Measurements from ENCODE around the gene SLC25A17.

SLC25A17 gene

DNA sequence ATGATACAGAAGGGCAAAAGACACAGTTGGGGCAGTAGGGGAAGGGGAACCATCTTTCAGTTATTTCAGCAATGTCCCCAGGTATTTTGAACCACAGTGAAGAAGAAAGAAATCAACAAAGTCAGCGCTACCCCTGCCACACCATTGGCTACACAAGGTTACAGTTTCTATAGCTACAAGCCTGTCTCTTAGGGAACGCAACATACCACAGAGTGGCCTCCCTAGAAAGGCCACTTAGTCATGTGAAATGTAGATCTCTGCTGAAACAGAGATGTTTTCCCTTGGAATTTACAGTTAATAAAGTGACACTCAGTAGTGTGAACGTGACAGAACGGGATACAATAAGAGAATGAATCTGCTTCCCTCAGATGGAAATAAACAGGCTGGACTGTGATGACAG, 85.2 kb downstream of the SLC25A17 start:
- Histone ChIP-seq H3K27ac (ENCODE audit: low read length) (no peak overlapping the region), H3K4me1 (ENCODE audit: control insufficient read depth, insufficient read depth, low read length) (peaks cover 3% of the 10 kb centered on the region), H3K27me3 (ENCODE audit: control insufficient read depth in 1 of 2, insufficient read depth in 2 of 2, low read length in 2 of 2) (no peaks in the 10 kb centered on the region), H3K36me3 (ENCODE audit: control insufficient read depth in 2 of 2, insufficient read depth in 2 of 2, low read length in 2 of 2) (no peaks in the 10 kb centered on the region), H3K9ac (ENCODE audit: low read length in 2 of 2) (no peak overlapping the region), H3K9me3 (ENCODE audit: control insufficient read depth in 2 of 2, low read length in 2 of 2) (no peaks in the 10 kb centered on the region), H3K4me3 (ENCODE audit: low read length in 2 of 2) (no peak overlapping the region)

DNA sequence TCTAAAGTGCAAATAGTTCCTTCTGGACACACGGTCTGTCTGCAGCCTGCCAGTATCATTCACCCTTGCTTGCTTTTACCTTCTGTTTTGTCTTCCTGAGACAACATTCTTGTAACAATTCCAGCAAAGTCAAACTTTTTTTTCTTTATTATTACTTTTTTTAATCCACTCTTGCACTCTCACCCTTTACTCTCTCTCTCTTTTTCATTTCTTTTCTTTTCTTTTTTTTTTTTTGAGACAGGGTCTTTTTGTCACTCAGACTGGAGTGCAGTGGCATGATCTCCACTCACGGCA, 86.2 kb downstream of the SLC25A17 start:
- peaks cover 3% of the 10 kb centered on the region for H3K4me1 ChIP-seq (ENCODE audit: control insufficient read depth, insufficient read depth, low read length)
- H3K27me3 ChIP-seq (ENCODE audit: control insufficient read depth in 1 of 2, insufficient read depth in 2 of 2, low read length in 2 of 2): no peaks in the 10 kb centered on the region
- no peak overlapping the region for H3K4me3 ChIP-seq (ENCODE audit: low read length in 2 of 2)
- no peak overlapping the region for H3K27ac ChIP-seq (ENCODE audit: low read length)
- no peak overlapping the region for H3K9ac ChIP-seq (ENCODE audit: low read length in 2 of 2)
- H3K9me3 ChIP-seq (ENCODE audit: control insufficient read depth in 2 of 2, low read length in 2 of 2): no peaks in the 10 kb centered on the region
- no peaks in the 10 kb centered on the region for H3K36me3 ChIP-seq (ENCODE audit: control insufficient read depth in 2 of 2, insufficient read depth in 2 of 2, low read length in 2 of 2)

DNA sequence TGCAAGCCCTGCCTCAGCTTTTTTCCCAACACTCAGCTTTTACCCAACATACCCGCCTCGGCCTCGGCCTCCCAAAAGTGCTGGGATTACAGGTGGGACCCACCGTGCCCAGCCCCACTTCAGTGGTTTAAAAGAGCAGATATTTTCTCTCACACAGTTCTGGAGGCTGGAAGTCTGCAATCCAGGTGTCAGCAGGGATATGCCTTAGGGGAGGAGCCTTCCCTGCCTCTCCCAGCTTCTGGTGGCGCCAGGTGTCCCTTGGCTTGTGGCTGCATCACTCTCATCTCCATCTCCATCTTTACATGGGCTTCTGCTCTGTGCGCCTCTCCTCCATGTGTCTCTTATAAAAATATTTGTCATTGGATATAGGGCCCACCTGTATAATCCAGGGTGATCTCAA, 89.9 kb downstream of the SLC25A17 start:
- no peak overlapping the region for H3K4me3 ChIP-seq (ENCODE audit: low read length in 2 of 2)
- no peaks in the 10 kb centered on the region for H3K9me3 ChIP-seq (ENCODE audit: control insufficient read depth in 2 of 2, low read length in 2 of 2)
- no peak overlapping the region for H3K9ac ChIP-seq (ENCODE audit: low read length in 2 of 2)
- no peaks in the 10 kb centered on the region for H3K36me3 ChIP-seq (ENCODE audit: control insufficient read depth in 2 of 2, insufficient read depth in 2 of 2, low read length in 2 of 2)
- no peaks in the 10 kb centered on the region for H3K27me3 ChIP-seq (ENCODE audit: control insufficient read depth in 1 of 2, insufficient read depth in 2 of 2, low read length in 2 of 2)
- no peak overlapping the region for H3K27ac ChIP-seq (ENCODE audit: low read length)
- peaks cover 3% of the 10 kb centered on the region for H3K4me1 ChIP-seq (ENCODE audit: control insufficient read depth, insufficient read depth, low read length)

DNA sequence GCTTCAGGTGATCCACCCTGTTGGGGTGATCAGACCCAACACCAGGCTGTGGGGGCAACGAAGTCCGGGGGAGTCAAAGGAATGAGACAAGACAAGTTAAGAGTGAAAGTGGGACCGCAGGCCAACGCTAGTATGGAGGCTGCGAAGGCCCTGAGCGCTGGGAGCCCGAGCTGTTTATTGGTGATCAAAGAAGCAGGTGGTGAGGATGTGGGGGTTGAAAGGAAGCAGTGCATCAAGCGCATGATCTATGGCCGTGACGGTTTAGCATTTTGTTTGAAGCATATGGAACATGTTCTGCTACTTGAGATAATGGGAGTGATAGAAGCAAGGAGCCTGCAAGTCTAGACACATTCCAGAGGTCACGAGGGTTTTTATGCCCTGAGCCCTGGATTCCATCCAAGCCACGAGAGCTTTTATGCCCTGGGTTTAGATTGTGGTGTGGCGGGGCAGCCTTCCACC, 90.4 kb downstream of the SLC25A17 start:
- Histone ChIP-seq H3K27me3 (ENCODE audit: control insufficient read depth in 1 of 2, insufficient read depth in 2 of 2, low read length in 2 of 2) (no peaks in the 10 kb centered on the region), H3K9me3 (ENCODE audit: control insufficient read depth in 2 of 2, low read length in 2 of 2) (no peaks in the 10 kb centered on the region), H3K36me3 (ENCODE audit: control insufficient read depth in 2 of 2, insufficient read depth in 2 of 2, low read length in 2 of 2) (no peaks in the 10 kb centered on the region), H3K27ac (ENCODE audit: low read length) (no peak overlapping the region), H3K4me3 (ENCODE audit: low read length in 2 of 2) (no peak overlapping the region), H3K9ac (ENCODE audit: low read length in 2 of 2) (no peak overlapping the region), H3K4me1 (ENCODE audit: control insufficient read depth, insufficient read depth, low read length) (peaks cover 3% of the 10 kb centered on the region)

DNA sequence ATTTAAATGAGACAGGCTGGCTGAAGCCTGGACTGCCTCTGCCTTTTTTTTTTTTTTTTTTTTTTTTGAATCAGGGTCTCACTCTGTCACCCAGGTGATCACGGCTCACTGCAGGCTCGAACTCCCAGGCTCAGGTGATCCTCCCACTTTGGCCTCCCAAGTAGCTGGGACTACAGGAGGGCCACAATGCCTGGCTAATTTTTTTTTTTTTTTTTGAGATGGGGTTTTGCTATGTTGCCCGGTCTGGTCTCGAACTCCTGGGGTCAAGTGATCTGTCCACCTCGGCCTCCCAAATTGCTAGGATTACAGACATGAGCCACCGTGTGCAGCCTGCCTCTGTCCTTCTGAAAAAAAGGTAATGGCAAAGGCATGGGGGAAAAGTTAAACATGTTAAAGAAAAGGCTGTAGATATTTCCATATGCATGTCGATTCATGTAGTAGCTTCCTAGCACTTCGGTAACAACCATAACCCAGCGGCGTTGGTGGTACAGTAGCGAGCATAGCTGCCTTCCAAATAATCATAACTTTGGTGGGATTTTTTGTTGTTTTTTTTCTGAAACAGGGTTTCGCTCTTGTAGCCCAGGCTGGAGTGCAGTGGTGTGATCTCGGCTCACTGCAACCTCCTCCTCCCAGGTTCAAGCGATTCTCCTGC, 91.1 kb downstream of the SLC25A17 start:
- Histone ChIP-seq H3K27me3 (ENCODE audit: control insufficient read depth in 1 of 2, insufficient read depth in 2 of 2, low read length in 2 of 2) (no peaks in the 10 kb centered on the region), H3K4me1 (ENCODE audit: control insufficient read depth, insufficient read depth, low read length) (peaks cover 3% of the 10 kb centered on the region), H3K27ac (ENCODE audit: low read length) (no peak overlapping the region)

DNA sequence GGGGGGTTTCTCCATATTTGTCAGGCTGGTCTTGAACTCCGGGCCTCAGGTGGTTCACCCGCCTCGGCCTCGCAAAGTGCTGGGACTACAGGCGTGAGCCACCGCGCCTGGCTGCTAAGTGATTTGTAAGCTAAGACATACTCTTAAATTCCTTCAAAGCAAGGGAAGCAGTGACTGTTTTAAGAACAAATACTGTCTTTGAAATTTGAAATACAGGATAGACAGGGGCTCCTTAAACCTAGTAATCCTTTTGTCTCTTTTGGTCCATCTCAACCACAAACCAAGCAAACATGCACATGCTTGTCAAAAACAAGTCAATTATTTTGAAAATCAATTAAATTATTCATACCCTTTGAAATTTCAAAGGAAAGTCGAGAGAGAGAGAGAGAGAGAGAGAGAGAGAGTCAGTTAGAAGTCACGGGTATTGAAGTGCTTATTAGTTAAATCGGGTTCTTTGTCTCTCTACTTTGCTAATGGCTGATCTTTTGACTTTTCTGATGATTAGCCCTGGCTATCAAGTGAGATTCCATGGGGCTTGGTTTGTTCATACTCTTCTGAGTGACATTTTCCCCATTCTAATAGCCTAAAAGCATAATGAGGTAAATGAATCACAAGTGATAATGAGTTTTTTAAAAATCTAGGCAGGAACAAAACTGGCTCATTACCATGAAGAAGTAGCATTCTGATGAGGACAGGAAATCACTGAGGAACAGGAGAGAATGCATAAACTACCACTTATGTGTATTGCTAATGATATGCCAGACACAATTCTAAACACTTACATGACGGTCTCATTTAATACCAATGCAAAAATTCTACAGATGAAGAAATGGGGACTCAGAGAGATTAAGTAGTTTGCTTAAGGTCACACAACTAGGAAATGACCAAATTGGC, 91.8 kb downstream of the SLC25A17 start:
- H3K4me3 ChIP-seq (ENCODE audit: low read length in 2 of 2): no peak overlapping the region
- H3K4me1 ChIP-seq (ENCODE audit: control insufficient read depth, insufficient read depth, low read length): no peaks in the 10 kb centered on the region
- no peaks in the 10 kb centered on the region for H3K27me3 ChIP-seq (ENCODE audit: control insufficient read depth in 1 of 2, insufficient read depth in 2 of 2, low read length in 2 of 2)
- H3K9me3 ChIP-seq (ENCODE audit: control insufficient read depth in 2 of 2, low read length in 2 of 2): no peaks in the 10 kb centered on the region
- H3K36me3 ChIP-seq (ENCODE audit: control insufficient read depth in 2 of 2, insufficient read depth in 2 of 2, low read length in 2 of 2): no peaks in the 10 kb centered on the region
- H3K9ac ChIP-seq (ENCODE audit: low read length in 2 of 2): no peak overlapping the region
- H3K27ac ChIP-seq (ENCODE audit: low read length): no peak overlapping the region

More for the DNA sequence above, 91.1 kb downstream of the SLC25A17 start:
- no peaks in the 10 kb centered on the region for H3K9me3 ChIP-seq (ENCODE audit: control insufficient read depth in 2 of 2, low read length in 2 of 2)
- H3K4me3 ChIP-seq (ENCODE audit: low read length in 2 of 2): no peak overlapping the region
- H3K9ac ChIP-seq (ENCODE audit: low read length in 2 of 2): no peak overlapping the region
- H3K36me3 ChIP-seq (ENCODE audit: control insufficient read depth in 2 of 2, insufficient read depth in 2 of 2, low read length in 2 of 2): no peaks in the 10 kb centered on the region

DNA sequence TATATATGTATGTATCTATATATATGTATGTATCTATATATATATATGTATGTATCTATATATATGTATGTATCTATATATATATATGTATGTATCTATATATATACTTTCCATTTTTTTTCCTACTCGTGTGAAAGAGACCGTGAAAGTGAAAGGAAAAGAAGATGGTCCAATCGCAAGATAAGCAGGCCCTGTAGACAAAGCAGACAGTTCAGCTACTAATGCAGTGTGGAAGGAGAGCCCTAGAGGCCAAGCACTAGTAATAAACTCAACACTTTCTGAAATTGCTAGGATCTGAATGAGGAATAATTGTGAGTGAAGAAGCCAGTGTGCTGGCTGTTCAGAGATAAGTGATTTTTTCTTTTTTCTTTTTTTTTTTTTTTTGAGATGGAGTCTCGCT, 92.6 kb downstream of the SLC25A17 start:
- no peaks in the 10 kb centered on the region for H3K27me3 ChIP-seq (ENCODE audit: control insufficient read depth in 1 of 2, insufficient read depth in 2 of 2, low read length in 2 of 2)
- no peaks in the 10 kb centered on the region for H3K36me3 ChIP-seq (ENCODE audit: control insufficient read depth in 2 of 2, insufficient read depth in 2 of 2, low read length in 2 of 2)
- H3K9ac ChIP-seq (ENCODE audit: low read length in 2 of 2): no peak overlapping the region
- H3K4me1 ChIP-seq (ENCODE audit: control insufficient read depth, insufficient read depth, low read length): no peaks in the 10 kb centered on the region
- H3K27ac ChIP-seq (ENCODE audit: low read length): no peak overlapping the region
- H3K9me3 ChIP-seq (ENCODE audit: control insufficient read depth in 2 of 2, low read length in 2 of 2): no peaks in the 10 kb centered on the region
- H3K4me3 ChIP-seq (ENCODE audit: low read length in 2 of 2): no peak overlapping the region

DNA sequence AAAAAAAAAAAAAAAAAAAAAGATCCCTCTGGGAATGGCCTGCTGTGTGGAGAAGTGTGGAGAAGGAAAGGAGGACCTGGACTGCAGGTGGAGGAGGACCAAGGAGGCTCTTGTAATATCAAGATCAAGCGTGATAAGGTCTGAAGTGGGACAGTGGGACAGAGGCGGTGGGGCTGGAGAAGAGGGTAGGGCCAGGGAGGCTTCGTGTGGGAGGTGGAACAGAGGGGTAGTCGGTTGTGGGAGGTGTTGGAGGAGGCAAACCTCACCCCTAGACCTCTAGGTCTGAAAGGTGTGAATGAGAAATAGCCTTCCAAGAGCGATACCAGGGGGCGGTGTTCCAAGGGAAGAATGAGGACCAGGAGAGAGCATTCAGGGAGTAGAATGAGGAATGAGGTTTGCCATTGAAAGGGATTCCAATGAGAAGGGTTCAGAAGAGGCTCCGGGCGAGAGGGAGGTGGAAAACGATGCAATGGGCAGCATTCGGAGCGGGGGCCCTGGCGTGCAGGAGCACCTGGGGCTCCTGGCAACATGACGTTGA, 95.7 kb downstream of the SLC25A17 start:
- Histone ChIP-seq H3K4me3 (ENCODE audit: low read length in 2 of 2) (no peak overlapping the region), H3K4me1 (ENCODE audit: control insufficient read depth, insufficient read depth, low read length) (peaks cover 7% of the 10 kb centered on the region), H3K9ac (ENCODE audit: low read length in 2 of 2) (no peak overlapping the region), H3K27ac (ENCODE audit: low read length) (no peak overlapping the region), H3K27me3 (ENCODE audit: control insufficient read depth in 1 of 2, insufficient read depth in 2 of 2, low read length in 2 of 2) (no peaks in the 10 kb centered on the region), H3K9me3 (ENCODE audit: control insufficient read depth in 2 of 2, low read length in 2 of 2) (no peaks in the 10 kb centered on the region), H3K36me3 (ENCODE audit: control insufficient read depth in 2 of 2, insufficient read depth in 2 of 2, low read length in 2 of 2) (no peaks in the 10 kb centered on the region)

DNA sequence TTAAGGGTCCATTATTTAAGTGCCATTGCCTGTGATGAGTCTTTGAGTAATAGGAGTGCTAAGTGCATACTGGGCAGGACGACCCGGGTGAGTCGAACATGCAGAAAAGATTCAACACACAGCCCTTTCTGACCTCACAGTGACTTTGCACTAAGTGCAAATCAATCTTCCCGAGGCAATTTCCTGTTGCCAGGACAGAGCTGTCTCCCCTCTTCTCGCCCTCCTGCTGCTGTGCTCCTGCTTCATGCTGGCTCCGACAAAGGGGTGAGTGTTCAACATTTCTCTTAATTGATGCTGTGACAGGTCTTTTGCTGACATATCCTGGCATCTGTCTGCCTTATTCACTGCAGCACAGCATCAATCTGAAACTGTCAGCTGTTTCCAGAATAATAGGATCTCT, 97.9 kb downstream of the SLC25A17 start:
- H3K4me1 ChIP-seq (ENCODE audit: control insufficient read depth, insufficient read depth, low read length): peaks cover 7% of the 10 kb centered on the region
- H3K27me3 ChIP-seq (ENCODE audit: control insufficient read depth in 1 of 2, insufficient read depth in 2 of 2, low read length in 2 of 2): no peaks in the 10 kb centered on the region
- H3K27ac ChIP-seq (ENCODE audit: low read length): no peak overlapping the region
- no peaks in the 10 kb centered on the region for H3K9me3 ChIP-seq (ENCODE audit: control insufficient read depth in 2 of 2, low read length in 2 of 2)
- H3K9ac ChIP-seq (ENCODE audit: low read length in 2 of 2): no peak overlapping the region
- no peaks in the 10 kb centered on the region for H3K36me3 ChIP-seq (ENCODE audit: control insufficient read depth in 2 of 2, insufficient read depth in 2 of 2, low read length in 2 of 2)
- H3K4me3 ChIP-seq (ENCODE audit: low read length in 2 of 2): no peak overlapping the region

DNA sequence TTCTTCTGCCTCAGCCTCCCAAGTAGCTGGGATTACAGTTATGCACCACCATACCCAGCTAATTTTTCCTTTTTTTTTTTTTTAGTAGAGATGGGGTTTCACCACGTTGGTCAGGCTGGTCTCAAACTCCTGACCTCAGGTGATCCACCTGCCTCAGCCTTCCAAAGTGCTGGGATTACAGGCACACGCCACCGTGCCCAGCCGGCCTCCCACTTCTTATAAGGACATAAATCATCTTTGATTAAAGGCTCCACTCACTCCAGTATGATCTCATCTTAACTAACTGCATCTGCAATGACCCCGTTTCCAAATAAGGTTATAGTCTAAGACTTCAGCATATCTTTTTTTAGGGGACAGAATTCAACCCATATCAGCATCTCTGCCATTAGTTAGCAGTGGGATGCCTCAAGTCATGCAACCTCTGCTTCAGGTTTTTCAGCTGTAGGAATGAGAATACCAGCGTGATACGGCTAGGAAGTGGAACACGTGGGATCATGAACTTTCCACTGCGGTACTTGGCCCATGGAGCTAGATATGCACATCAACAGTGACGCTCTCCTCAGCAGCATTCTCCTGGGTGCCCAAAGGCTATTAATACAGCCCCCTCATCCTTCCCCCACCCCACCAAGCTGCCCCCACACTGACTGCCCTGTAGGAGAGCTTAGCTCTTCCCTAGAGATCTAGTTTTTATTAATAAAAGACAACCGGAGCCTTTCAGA, 98.4 kb downstream of the SLC25A17 start:
- H3K9me3 ChIP-seq (ENCODE audit: control insufficient read depth in 2 of 2, low read length in 2 of 2): no peaks in the 10 kb centered on the region
- H3K27ac ChIP-seq (ENCODE audit: low read length): no peak overlapping the region
- peaks cover 7% of the 10 kb centered on the region for H3K4me1 ChIP-seq (ENCODE audit: control insufficient read depth, insufficient read depth, low read length)
- H3K36me3 ChIP-seq (ENCODE audit: control insufficient read depth in 2 of 2, insufficient read depth in 2 of 2, low read length in 2 of 2): no peaks in the 10 kb centered on the region
- H3K4me3 ChIP-seq (ENCODE audit: low read length in 2 of 2): no peak overlapping the region
- H3K27me3 ChIP-seq (ENCODE audit: control insufficient read depth in 1 of 2, insufficient read depth in 2 of 2, low read length in 2 of 2): no peaks in the 10 kb centered on the region
- H3K9ac ChIP-seq (ENCODE audit: low read length in 2 of 2): no peak overlapping the region

All from stomach smooth muscle (tissue), 2 donors.